C4-2B (cell line): ENCODE measurements around the gene HS1BP3.

Experiments used
- ZFX ChIP-seq: fragments of 450-650 bp; IDR thresholded peaks from 2 replicates; pipeline ENCODE4 v1.6.1; 2017
- TF ChIP-seq, protein P1 (sequence below): fragments of 450-650 bp; conservative IDR thresholded peaks from 2 replicates; pipeline ENCODE4 v1.5.1; 2017; ENCODE audit warnings: mild to moderate bottlenecking

DNA sequence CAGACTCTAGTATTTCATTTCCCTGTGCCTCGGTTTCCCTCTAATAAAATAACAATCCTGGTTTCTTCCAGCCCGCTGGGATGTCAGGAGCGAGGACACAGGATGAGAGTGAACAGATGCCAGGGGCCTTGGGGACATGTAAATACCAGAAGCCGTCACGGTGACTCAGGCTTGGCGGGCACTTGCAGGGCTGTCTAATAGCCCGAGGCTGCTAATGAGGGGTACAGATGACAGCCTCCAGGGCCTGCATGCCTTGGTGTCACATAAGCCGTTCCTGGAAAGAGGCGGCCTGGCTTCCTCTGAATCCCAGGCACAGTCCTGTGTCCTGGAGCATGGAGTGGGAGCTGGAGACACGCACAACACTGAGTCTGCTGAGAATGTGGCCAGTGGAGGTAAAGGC, 28.2 kb downstream of the HS1BP3 start:
- TF ChIP-seq, protein P1, sequence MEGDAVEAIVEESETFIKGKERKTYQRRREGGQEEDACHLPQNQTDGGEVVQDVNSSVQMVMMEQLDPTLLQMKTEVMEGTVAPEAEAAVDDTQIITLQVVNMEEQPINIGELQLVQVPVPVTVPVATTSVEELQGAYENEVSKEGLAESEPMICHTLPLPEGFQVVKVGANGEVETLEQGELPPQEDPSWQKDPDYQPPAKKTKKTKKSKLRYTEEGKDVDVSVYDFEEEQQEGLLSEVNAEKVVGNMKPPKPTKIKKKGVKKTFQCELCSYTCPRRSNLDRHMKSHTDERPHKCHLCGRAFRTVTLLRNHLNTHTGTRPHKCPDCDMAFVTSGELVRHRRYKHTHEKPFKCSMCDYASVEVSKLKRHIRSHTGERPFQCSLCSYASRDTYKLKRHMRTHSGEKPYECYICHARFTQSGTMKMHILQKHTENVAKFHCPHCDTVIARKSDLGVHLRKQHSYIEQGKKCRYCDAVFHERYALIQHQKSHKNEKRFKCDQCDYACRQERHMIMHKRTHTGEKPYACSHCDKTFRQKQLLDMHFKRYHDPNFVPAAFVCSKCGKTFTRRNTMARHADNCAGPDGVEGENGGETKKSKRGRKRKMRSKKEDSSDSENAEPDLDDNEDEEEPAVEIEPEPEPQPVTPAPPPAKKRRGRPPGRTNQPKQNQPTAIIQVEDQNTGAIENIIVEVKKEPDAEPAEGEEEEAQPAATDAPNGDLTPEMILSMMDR = no peak
- TF ChIP-seq ZFX = no peak
